ENCODE results near the gene RBM47.
"Not testable (repeated sequence)": the region's sequence is repeated elsewhere in the genome, so short reads cannot be mapped to it uniquely, and the experiment has no call there.

RBM47 gene

GRCh38 chr4:40562208-40562607 lies 67.5 kb downstream of the RBM47 start:
- no peak for DNase-seq

GRCh38 chr4:40561543-40562177 lies 68.0 kb downstream of the RBM47 start:
- not testable (repeated sequence) for DNase-seq

- no peak for DNase-seq
Observed at GRCh38 chr4:40559585-40560465, 69.8 kb downstream of the RBM47 start.

- no peak for DNase-seq
Observed at GRCh38 chr4:40557736-40558135, 71.9 kb downstream of the RBM47 start.

DNA sequence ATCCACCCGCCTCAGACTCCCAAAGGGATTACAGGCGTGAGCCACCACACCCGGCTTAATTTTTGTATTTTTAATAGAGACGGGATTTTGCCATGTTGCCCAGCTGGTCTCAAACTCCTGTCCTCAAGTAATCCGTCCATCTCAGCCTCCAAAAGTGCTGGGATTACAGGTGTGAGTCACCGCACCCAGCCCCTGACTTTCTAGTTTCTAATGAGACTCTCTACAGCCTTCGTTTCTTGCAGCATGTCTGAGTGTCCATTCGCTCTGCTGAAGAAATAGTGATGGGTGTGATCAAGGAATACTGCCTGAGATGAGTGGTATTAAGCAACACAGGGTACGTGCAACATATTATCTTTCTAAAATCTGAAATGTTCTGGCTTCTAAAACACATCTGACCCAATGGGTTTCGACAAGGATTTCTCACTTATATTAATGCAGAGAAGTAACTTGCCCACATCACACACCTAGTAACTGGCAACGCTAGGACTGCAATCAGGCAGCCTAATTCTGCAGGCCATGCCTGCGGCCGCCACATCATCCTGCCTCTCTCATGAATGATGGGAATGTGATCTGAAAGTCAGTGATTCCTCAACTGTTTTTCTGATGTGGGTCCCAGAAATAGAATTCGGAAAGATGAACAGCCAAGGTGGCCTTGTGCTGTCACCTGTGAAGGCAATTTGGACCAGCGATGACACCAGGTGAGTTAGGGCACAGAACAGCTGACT lies 74.3 kb downstream of the RBM47 start:
- DNase-seq, result no peak

DNA sequence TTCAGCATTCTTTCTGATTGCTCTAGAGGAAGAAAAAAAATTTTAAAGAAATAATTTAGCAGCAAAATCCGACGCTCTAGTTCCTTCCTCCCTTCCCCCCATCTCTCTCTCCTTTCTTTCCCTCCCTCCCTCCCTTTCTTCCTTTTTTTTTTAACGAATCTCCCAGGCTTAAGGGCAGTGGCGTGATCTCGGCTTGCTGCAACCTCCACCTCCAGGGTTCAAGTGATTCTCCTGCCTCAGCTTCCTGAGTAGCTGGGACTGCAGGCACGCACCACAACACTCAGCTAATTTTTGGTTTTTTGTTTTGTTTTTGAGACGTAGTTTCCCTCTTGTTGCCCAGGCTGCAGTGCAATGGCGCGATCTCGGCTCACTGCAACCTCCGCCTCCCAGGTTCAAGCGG lies 75.0 kb downstream of the RBM47 start:
- DNase-seq, result not testable (repeated sequence)

GRCh38 chr4:40553995-40554394 lies 75.7 kb downstream of the RBM47 start:
- DNase-seq, result no peak

GRCh38 chr4:40552536-40552935 lies 77.1 kb downstream of the RBM47 start:
- no peak for DNase-seq

DNA sequence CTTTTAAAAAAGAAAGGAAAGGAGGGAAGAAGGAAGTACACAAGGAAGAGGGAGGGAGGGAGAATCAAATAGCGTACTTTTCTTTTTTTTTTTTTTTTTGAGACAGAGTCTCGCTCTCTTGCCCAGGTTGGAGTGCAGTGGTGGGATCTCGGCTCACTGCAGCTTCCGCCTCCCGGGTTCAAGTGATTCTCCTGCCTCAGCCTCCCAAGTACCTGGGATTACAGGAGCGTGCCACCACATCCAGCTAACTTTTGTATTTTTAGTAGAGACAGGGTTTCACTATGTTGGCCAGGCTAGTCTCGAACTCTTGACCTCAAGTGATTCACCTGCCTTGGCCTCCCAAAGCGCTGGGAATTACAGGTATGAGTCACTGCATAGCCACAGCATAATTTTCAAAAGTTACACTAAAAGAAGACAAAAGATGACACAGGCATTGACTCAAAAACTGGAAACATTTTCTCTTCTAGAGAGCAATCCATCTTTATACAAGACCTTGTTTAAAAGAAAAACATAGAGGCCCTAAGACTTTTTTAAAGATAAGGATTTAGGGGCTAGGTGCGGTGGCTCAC lies 78.0 kb downstream of the RBM47 start:
- peak; percentile 32 for DNase-seq

DNA sequence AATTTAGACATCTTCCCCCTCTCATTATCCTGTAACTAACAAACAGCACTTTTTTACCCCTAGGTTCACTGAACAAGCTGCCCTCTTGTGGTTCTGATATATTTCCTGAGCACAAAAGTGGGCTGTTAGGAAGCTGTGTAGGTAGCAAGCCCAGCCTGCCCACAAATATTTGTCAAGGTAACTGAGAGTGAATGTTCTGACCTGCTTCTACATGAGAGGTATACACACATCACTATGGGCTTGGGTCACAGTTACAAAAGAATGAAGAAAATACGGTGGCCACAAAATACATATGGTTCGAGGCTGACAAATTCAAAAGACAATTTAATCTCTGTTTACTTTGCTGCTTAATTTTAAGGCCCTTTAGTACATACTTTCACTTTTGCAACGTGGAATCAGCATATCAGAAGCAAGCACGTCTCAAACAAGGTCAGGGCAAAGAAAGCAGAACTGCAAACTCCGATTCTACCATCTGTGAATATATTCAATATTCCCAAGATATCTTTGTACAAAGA lies 78.7 kb downstream of the RBM47 start:
- no peak for DNase-seq

DNA sequence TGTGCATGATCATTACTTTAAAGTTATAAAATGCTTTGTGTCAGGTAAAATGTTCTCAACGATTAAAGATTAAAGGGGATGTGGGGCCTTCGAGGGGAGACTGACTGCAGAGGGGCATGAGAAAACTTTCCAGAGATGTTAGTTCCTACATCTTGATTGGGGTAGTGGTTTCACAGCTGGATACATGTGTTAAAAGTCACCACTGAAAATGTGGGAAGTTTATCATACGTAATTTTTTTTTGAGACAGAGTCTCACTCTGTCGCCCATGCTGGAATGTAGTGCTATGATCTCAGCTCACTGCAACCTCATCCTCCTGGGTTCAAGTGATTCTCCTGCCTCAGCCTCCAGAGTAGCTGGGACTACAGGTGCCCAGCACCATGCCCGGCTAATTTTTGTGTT lies 79.5 kb downstream of the RBM47 start:
- DNase-seq, result no peak

- DNase-seq, result no peak
Observed at GRCh38 chr4:40548256-40548655, 81.4 kb downstream of the RBM47 start.

GRCh38 chr4:40547789-40548132 lies 81.9 kb downstream of the RBM47 start:
- DNase-seq, result no peak

GRCh38 chr4:40546969-40547788 lies 82.5 kb downstream of the RBM47 start:
- no peak for DNase-seq

DNA sequence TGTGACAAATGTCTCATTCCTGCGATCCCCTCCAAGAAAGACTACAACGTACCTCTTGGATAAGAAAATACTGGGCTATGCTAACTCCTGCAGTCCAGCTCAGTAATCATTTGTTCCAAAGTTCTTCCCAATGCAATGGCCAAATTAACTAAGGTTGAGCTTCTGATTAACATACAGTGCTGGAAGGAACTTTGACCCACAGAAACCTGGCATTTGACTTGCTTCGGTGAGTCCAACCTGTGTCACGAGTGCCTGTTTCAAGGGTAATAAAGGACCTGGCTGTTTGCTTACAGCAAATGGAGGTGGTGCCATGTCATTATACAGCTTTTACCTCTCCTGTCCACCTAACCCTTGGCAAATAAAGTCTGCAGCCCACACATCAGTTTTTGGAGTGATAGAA lies 83.2 kb downstream of the RBM47 start:
- DNase-seq, result no peak

DNA sequence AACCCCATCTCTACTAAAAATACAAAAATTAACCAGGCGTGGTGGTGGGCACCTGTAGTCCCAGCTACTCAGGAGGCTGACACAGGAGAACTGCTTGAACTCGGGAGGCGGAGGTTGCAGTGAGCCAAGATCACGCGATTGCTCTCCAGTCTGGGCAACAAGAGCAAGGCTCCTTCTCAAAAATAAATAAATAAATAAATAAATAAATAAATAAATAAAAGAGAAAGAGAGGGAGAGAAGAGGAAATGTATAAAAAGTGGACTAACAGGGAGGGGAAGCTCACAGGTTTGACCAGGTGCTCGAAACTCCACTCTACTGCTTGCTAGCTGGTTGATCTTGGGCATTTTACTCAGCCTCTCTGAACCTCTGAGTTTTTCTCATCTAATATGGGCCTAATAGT lies 84.2 kb downstream of the RBM47 start:
- DNase-seq, result not testable (repeated sequence)

DNA sequence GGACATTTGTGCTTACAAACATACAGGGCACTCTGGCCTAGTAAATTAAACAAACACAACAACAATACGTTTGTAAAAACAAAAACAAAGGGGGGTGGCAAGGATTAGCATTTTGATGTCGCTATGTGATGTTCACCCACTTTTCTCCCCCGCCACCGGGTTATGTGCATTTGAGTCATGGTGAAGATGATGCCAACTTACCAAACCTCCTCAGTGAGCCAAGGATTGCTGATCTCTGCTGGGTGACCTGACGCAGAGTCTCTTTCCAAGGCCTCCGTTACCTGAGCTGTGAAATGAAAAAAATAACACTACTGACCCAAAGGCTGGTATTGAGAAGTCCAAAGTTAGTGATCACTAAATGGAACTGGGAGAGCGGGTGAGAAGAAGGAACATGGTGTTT lies 85.4 kb downstream of the RBM47 start:
- DNase-seq, result no peak

DNA sequence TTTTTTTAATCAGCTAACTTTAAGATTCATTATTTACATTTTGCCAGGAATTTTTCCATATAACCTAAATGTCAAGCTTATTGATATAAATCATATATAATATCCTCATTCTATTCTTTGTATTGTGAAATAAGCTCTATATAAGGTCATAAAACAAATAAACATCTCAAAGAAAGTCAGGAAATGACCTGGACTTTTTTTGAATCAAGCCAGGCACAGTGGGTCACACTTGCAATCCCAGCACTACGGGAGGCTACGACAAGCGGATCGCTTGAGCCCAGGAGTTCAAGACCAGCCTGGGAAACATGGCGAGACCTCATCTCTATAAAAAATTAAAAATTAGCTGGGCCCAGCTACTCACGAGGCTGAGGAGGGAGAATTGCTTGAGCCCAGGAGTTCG lies 88.9 kb downstream of the RBM47 start:
- DNase-seq, result no peak

DNA sequence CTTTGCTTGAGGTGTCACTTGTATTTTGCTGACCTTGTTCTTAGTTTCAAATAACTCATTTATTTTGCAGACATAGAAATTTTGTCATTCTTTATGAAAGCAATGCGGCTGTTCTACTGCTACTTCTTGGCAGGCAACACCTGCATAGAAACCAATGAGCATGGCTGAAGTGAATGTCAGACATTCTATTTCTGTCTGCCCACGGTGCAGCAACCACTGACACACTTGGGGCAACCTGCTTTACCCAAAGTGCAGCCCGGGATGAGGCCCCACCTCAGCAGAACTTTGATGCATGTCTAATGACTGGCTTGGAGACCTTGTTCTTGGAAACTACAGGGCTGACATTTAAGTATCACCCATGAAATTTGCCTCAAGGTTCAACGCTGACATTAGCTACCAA lies 93.6 kb downstream of the RBM47 start:
- DNase-seq, result no peak

- no peak for DNase-seq
Observed at GRCh38 chr4:40531636-40532023, 98.0 kb downstream of the RBM47 start.

GRCh38 chr4:40530961-40531635 lies 98.6 kb downstream of the RBM47 start:
- no peak for DNase-seq

GRCh38 chr4:40526741-40527140 lies 102.9 kb downstream of the RBM47 start:
- no peak for DNase-seq
